Suppressor macrophage treated with lipopolysaccharide for 1 hour (primary cell): ENCODE results near the gene IFNGR1.
"Not testable (repeated sequence)": the region's sequence is repeated elsewhere in the genome, so short reads cannot be mapped to it uniquely, and the experiment has no call there.

ENCODE experiments used
- DNase-seq, 3 donors: peaks; one replicate each; pipeline ENCODE4 v3.0.0-alpha.2; 2020 to 2022

IFNGR1 gene

DNA sequence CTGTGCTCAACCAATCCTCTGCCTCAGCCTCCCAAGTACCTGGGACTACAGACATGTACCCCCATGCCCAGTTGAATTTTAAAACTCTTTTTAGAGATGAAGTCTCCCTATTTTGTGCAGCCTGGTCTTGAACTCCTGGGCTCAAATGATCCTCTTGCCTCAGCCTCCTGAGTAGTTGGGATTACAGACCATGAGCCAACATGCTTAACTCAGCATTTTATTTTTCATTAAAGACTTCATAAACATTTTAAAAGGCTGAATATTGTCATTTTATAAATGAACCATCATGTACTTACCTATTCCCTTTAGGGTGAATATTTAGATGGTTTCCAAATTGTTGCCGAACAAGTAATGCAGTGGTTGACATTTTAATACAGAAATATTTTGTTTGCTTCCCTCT is 16.5 kb upstream of the IFNGR1 start:
- no peak for DNase-seq

DNA sequence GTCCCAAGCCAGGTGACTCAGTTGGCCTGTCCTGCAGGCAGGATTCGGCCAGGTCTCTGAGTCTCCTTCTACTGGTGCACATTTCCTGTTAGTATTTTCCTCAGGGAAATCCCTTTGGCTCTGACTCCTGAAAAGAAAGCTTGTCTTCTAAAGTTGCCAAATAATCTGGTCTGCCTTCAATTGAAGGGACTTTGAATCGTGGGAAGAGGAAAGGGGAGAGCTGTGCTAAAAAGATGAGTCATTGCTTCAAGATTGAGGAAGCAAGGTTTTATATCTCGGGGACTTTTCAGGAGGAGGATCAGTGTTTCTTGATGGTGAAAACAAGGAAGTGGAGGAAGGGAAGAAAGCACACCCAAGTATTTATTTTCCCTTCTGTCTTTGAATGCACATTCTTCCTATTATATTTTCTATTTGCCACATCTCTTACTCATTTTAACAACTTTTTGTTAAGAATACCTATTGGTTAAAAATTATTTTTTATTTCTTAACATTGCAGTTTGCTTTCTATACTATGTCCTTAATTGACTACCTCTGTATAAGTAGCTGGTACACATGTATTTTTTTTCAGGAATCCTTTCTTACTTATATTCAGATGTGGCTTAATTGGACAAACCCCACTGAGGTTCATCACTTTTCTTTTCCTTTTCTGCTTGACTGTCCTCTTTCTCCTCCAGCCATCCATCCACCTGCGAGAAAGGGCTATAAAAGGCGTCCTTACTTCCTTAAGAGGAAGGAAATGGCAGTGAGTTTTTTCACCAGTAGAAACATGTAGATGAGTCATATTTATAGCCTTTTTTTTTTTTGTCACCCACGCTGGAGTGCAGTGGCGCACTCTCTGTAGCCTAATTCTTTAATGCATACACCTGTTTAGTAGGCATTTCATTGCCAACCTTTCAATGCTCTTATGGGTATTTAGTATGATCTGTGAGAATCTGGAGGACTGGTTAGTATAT is 15.0 kb upstream of the IFNGR1 start:
- peak; percentile 85 to 98 (median 94) for DNase-seq

DNA sequence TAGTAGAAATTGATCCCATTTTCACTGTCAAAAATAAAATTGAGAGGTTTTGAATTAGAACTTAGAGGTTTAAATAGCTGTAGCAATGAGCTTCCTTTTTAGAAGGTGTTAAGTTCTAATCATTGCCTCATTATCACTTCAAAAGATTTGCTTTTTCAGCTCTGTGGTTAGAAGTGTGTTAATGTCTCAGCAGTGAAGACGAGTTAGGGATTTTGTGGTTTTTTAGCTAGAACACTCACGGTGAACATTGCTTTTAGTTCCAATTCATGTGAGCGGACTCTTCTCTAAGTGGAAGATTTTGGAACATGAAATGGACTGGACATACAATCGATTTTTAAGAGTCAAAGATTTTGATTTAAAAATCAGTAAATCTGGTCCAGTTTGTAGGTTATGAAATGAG is 12.7 kb upstream of the IFNGR1 start:
- DNase-seq = no peak

DNA sequence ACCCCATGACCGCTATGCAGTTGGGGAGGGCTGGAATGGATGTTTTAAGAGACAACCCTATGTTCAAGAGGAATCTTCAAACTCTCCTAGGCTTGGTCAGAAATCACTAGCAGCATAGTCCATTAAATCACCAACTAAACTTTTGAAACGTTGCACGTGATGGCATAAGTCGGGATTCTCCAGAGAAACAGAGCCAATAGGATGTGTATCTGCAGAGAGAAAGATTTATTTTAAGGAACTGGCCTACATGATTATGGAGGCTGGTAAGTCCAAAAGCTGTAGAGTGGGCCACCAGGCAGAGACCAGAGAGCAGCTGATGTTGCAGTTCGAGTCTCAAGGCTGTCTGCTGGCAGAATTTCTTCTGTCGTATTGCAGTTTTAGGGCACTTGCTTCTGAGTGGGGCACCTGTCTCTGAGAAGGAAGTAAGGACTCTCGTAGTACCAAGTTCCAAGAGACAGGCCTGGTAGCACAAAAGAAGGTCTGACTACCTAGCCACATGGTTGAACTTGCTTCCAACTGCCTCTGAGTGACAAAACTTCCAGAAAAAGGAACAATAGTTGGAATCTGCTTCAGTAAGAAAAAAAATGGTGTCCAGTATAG is 11.9 kb upstream of the IFNGR1 start:
- DNase-seq = peak in 2 of 3 donors; percentile 36 to 48

DNA sequence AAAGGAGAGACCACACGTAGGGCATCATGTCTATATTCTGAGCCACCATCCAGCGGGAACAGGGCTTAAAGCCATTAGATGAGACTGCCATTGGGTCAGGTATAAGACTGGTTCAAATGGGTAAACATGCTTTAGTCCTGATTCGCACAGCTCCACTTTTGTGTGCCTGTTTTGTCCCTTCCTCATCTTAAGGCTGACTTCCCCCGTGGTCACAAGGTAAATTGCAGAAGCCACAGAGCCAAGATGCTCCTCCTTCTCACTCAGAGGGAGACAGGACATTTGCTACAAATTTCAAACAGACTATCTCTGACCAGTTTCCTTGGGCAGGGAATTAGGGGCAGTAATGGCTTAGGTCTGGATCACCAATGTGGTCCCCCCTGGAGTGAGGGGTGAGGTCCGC is 11.4 kb upstream of the IFNGR1 start:
- DNase-seq = peak; percentile 69 to 73 (median 72)

DNA sequence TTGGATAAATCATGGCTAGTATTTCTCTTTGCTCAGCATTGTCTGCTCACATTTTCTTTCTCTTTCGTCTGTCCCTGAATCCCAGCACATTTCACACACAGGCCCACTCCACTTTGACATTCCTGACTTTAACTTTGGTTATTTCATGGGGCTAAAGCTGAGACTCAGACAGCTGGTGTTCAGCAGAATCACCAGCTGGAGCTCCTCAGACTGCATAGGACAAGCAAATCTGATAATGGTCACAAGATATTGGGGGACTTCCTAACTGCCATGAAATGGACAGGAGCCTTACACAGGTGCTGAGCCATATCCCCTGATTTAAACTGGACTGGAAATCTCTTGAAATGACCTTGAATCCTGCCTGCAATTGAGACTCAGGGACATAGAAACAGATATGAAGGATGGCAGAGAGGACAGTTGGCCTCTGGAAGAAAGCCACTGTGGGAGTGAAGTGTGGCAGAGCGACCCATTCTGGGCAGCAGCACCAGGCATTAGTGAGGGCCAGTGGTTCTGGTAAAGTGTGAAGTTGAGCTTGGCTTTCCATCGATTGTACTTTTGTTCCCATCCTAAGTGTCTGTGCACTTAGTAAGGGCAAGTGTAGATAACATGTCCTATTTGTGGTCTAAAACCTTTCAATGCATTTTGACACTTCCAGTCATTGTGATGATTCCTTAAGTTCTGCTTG is 10.0 kb upstream of the IFNGR1 start:
- DNase-seq = no peak

DNA sequence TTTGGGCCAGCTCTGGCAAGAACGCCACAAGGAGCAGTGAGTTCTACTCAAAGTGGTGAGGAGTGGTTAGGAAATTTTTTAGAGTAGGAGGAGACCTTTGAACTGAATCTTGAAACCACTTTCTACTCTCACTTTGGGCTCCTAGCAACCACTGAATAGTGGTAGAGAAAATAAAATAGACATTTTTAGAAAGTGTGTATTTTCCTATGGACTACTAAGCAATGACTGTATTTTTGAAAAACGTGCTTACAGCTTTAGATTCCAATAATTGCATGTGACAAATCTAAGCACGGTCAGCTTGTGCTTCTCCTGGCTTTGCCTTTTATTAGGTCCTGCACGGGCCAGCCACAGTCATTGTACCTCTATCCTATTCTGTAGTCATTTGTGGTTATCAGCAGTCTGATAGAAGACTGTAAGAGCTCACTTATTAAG is 8.7 kb upstream of the IFNGR1 start:
- peak; percentile 53 to 81 (median 69) for DNase-seq

DNA sequence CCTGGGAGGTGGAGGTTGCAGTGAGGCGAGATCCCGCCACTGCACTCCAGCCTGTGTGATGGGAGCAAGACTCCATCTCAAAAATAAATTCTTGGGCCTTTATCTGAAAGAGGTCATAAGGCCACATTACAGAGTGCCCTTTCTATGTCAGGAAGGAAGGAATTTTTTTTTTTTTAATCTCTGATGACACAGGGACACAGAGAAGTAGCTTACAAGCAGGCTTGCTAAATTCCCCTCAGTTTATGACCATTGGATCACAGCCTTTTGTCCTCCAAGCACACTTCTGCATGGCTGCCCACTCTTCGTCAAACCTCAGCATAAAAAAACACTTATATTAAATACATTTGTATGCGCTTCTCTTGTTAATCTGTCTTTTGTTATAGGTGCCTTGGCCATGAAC is 7.5 kb upstream of the IFNGR1 start:
- DNase-seq = peak; percentile 69 to 88 (median 83)

DNA sequence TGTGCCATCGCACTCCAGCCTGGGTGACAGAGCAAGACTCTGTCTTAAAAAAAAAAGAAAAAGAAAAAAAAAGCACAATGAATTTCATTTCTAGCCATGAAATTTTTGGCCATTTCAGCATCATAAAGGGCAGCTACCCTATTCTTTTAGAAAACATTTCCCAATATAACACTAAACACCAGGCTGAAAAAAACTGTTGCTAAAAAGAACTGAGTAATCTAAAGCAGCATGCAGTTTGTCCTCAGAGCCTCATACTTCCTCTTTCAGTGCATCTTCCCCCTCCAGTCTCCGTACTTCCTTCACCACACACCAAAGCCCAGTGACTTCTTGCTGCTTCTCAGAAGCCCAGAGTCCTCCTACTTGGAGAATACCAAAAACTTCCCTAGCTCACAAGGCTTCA is 5.6 kb upstream of the IFNGR1 start:
- DNase-seq = peak; percentile 90 to 98 (median 95)

DNA sequence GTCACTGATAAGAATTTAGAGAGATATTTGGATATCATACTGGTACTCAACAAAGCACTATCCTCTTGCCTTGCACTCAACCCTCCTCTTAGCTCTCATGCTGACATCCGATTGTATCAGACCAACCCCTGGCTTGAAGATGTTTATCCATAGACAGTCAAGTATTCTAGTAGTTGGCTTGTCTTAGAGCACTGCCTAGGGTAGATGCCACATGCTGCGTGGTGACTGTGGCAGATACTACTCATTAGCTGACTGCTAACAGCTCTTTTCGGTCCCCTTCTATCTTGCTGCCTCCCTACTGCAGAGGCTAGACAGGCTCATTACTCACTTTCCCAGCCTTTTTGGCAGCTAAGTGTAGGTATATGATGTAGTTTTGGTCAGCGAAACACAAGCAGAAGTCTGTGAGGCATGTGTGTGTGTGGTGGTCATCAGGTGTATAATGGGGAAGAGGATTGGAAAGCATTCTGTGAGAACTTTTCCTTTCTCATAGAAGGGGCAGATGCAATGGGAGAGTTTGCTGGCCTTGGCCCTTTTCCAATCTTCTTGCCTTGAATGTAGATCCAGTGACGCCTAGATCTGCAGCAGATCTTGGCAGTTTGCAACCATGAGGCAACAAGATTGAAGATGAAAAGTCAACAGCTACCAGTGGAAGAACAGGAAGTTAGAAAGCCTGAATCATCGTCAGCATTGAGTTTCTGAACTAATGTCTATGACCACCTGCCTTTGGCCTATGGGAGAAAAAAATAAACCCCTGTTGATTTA is 4.4 kb upstream of the IFNGR1 start:
- DNase-seq = peak; percentile 80 to 94 (median 91)

DNA sequence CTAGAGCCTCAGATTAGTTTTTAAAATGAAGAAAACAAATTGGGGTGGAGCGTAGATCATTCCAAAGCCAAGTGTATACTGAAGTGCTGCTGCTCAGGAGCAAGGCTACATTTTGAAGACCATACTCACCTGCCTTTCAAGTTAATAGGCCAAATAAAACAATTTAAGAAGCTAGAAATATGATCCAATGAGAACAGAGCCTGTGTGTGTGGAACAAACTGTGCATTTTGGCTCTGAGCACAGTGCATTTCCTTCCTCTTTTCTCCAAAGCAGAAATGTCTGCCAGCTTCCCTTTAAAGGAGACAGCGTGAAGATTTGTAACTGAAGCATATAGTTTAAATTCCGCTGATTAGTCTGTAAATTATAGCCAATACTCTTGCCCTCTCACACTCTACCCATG is 3.2 kb upstream of the IFNGR1 start:
- DNase-seq = peak; percentile 72 to 86 (median 81)

DNA sequence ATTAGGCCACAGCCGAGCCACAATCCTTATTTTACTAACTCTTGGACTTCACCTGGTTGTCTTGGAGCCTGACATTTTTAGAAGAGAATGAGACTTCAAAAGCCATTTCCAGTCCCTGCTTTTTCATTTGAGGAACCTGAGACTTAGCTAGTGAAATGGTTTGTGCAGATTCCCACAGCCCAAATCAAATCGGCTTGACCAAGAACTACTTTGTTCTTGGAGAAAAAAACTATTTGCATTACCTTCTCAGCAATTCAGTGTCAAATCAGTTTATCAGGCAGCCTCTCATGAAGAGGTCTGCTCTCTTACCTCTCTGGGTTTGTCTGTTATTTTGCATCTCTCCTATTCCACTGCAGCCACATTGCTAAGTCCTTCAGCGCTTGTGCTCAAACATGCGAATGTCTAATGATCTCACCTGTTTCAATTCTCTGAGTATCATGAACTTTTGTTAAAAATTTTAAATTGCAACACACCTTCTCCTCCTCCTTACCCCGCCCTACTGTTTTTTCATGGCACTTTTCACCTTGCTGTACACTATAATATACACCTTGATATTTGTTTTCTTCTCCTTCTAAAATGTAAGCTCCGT is 573 bp upstream of the IFNGR1 start:
- DNase-seq = no peak

DNA sequence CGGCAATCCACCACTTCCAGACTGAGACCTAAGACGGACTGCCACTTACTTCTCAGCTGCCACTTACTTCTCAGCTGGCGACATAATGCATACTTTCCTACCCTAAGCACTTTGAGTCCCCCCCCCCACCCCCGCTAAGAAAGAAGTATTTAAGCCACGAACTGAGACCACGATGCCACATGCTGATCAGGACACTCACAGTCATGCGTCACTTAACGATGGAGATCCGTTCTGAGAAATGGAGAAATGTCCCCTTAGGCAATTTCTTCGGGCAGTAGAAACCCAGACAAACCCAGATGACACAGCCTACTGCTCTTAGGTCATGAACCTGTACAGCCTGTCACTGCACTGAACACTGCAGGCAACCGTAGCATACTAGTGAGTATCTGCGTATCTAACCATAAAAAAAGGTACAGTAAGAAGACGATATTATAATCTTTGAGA is 690 bp downstream of the IFNGR1 start:
- DNase-seq = peak; percentile 89 to 98 (median 96)

DNA sequence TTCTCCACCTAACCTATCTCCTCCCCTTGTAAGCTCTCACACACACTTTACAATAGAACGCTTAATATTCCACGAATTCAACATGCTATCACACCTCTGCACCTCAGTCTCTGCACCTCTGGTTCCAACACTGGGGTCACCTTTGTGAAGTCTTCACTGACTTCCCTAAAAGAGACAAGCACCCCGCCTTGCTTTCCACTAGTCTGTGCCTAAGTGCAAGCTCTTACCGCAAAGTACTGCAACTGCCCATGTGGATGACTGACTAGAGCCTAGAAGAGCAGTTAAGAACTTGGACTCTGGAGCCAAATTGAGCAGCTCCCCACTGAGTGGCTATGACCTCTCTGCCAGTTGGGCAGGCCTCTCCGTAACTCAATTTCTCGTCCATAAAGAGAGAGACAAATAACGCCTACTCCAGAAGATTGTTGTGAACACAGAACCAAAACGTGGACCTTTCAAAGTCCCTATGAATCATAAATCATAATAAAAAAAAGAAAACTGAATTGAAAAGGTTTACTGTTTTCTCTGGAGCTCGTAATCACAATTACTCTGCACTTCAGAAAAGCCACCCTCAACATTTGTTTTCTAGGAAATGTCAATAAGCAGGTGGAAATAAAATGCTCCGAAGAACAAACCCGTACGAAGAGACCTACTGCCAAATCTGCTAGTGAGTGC is 1.2 kb downstream of the IFNGR1 start:
- DNase-seq = peak; percentile 64 to 70 (median 67)

DNA sequence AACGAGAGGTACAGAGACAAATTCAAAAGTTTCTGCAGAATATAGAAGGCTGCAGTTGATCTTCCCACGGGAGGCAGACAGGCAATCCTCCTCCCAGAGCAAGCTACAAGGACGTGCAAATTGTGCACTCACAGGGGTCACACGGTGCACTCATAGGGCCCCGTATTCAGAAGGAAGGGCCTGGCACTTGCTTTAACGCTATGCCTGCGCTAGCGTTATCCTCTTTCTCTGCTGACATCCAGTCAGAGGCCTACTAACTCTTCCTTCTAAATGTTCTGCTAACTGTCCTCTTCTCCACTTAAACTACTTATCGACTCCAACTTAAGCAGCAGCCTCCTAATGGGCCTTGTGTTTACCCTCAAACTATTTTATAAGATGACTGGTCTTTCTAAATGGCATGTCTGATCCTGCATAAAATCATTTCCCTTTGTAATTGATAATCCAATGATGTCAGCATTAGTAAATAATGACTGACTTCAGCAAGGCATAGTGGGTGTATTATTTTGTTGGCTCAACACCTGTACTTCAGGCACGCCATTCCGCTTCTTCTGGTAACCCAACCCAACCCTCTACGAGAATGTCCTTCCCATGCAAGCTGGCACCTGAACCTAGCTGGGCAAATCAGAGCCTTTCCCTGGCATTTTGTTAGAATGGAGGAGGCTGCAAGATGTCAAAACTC is 2.2 kb downstream of the IFNGR1 start:
- DNase-seq = peak in 1 of 3 donors; percentile 29

DNA sequence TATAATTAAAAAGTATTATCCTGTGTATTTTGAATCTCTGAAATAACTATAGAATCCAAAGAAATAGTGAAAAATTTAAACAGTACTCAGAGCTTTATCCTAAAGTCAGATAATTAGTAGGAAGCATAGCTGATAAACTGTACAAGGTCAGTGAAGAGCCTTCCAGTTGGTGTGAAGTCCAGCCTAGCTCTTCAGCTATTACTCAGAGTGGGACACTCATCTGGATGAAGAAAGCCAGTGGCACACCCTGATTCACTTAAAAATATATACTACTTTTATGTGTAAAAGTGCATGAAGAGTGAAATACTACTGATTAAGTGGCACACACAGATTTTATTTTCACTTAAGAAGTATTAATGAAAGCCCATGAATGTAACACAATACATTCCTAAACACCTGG is 3.1 kb downstream of the IFNGR1 start:
- peak; percentile 55 to 72 (median 67) for DNase-seq

DNA sequence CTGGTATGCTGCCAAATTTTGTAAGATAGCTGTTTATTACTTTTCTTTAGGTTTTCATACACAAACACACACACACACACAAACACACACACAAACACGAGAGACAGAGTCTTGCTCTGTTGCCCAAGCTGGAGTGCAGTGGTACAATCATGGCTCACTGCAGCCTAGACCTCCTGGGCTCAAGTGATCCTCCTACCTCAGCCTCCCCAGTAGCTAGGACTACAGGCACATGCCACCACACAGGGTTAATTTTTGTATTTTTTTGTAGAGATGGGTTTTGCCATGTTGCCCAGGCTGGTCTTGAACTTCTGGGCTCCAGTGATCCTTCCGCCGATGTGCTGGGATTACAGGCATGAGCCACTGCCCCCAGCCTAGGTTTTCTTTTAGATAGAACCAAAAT is 3.6 kb downstream of the IFNGR1 start:
- DNase-seq = not testable (repeated sequence)

DNA sequence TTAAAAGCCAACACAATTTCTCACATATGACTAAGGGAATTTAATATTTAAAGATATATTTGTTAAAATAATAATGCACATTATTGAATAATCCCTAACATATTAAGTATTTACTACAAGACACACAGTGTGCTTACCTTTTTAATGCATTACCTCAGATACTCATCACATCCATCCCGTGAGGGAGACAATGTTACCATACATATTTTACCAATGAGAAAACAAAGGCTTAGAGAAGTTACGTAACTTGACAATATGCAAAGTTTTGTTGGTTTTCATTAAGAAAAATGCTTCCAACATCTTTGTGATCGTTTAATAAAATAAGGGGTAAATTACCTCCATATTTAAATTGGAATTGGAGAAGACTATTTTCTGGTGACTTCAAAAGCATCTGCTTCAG is 4.3 kb downstream of the IFNGR1 start:
- no peak for DNase-seq

DNA sequence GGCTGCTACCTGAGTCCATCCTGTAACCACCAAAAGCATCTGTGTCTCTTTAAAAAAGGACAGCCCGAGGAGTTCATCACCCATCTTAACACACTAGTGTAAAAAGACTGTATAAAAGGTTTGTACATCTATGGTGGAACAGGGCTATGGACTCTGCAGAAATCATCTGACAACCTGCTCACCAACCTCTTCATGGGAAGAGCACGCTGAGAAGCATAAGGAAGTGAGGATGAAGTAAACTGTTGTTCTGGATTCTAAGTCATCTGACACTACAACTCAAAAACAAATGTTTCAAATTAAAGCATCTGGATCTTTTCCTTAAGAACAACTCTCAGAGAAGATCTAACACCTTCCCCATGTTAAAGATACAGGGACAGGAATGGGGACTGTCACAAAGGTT is 5.4 kb downstream of the IFNGR1 start:
- DNase-seq = no peak

DNA sequence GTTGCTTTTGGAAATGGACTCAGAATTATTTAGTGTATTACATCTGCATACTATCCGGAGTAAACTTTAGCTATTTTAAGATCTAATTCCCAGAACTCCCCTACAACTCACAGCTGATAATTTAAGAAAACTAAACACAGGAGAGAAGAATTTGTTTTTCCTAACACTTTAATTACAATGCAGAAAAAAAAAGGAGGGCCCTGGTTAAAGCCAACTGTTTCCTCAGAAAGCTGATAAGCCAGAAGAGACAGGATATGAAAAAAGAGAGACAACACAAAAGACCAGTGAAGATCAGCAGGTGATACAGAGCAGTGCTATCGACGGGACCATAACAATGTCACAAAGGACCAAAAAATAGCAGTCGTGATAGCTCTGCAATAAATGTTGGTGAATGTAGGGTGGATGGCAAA is 5.8 kb downstream of the IFNGR1 start:
- DNase-seq = no peak

DNA sequence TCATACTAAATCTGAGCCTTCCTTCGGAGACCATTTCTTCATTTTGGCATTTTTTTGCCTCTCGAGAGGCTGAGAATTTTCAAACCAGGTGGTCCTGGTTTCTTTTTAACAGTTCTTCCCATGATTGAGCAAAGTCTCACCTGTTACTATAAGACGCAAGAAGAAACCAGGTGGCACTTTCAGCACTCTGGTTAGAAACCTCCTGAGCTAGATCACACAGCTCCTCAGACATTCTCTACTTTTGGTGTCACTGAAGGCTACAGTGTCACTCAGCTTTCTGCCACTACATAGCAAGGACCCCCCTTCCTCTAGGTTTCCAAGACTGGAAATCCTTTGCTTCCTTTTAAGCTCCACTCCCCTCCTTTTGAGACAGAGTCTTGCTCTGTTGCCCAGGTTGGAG is 7.3 kb downstream of the IFNGR1 start:
- DNase-seq = no peak
